Limb (tissue), 2 donors: ENCODE measurements around the gene VAMP2.
"Not testable (repeated sequence)": the region's sequence is repeated elsewhere in the genome, so short reads cannot be mapped to it uniquely, and the experiment has no call there.

Experiments
- DNase-seq, 2 donors: peaks; one replicate each; pipeline ENCODE4 v3.0.0-alpha.2; 2016; ENCODE audit errors: extremely low spot score in 2 of 2

VAMP2 gene

GRCh38 chr17:8176197-8176940 lies 13.6 kb upstream of the VAMP2 start, which contains the start of gene TMEM107:
Gene TMEM107 (minus strand): TSS chr17:8176380. CDS start chr17:8176286, 94 bp downstream.
- DNase-seq: peak; percentile 92 to 93

GRCh38 chr17:8175795-8176196 lies 13.0 kb upstream of the VAMP2 start:
- no peak for DNase-seq

GRCh38 chr17:8173871-8174322 lies 11.1 kb upstream of the VAMP2 start:
- DNase-seq: no peak

- DNase-seq: peak; percentile 83 to 96
Measured at GRCh38 chr17:8173056-8173870, 10.5 kb upstream of the VAMP2 start.

GRCh38 chr17:8170186-8170585 lies 7.4 kb upstream of the VAMP2 start:
- DNase-seq: not testable (repeated sequence)

- no peak for DNase-seq
Measured at GRCh38 chr17:8167526-8167925, 4.8 kb upstream of the VAMP2 start.

GRCh38 chr17:8166731-8167130 lies 4.0 kb upstream of the VAMP2 start:
- DNase-seq: no peak

- DNase-seq: no peak
Measured at GRCh38 chr17:8164815-8165131, 2.0 kb upstream of the VAMP2 start.

- DNase-seq: peak; percentile 27 to 56
Measured at GRCh38 chr17:8163978-8164814, 1.4 kb upstream of the VAMP2 start.

GRCh38 chr17:8162997-8163977 lies 539 bp upstream of the VAMP2 start:
- peak; percentile 24 to 93 for DNase-seq

- peak in 1 of 2 donors; percentile 31 for DNase-seq
Measured at GRCh38 chr17:8161289-8162232, 1.2 kb downstream of the VAMP2 start.

- no peak for DNase-seq
Measured at GRCh38 chr17:8160741-8161221, 2.0 kb downstream of the VAMP2 start.

- no peak for DNase-seq
Measured at GRCh38 chr17:8160224-8160577, 2.5 kb downstream of the VAMP2 start.

- DNase-seq: no peak
Measured at GRCh38 chr17:8159459-8160223, 3.1 kb downstream of the VAMP2 start.

GRCh38 chr17:8159032-8159400 lies 3.7 kb downstream of the VAMP2 start:
- no peak for DNase-seq

- DNase-seq: peak; percentile 85 to 90
Measured at GRCh38 chr17:8158267-8159031, 4.3 kb downstream of the VAMP2 start.

GRCh38 chr17:8156246-8156992 lies 6.3 kb downstream of the VAMP2 start:
- peak; percentile 100 for DNase-seq
